C4-2B (cell line): ENCODE measurements around the gene SLC19A2.

Experiments used
- CTCF ChIP-seq: fragments of 450-650 bp; conservative IDR thresholded peaks from 2 replicates; pipeline ENCODE4 v1.5.1; 2017; ENCODE audit warnings: mild to moderate bottlenecking
- ZFX ChIP-seq: fragments of 450-650 bp; IDR thresholded peaks from 2 replicates; pipeline ENCODE4 v1.6.1; 2017

GRCh38 chr1:169530448-169530847, 44.7 kb upstream of the SLC19A2 start:
- TF ChIP-seq CTCF (no peak), ZFX (no peak)
